HL-60/S4 (cell line): ENCODE results near the gene GLDN.

Experiments
- in situ Hi-C: fragments of 300-500 bp; cut with MboI; formaldehyde crosslinking; loops from 2 replicates; pipeline ENCODE4 v1.14.3; 2022; ENCODE audit warnings: low sequenced_read_pairs

Gene GLDN

GRCh38 chr15:51355096-51355495, 13.6 kb downstream of the GLDN start:
- in situ Hi-C loops, result no loop called here

GRCh38 chr15:51356147-51356546, 14.7 kb downstream of the GLDN start:
- in situ Hi-C loops, result no loop called here

GRCh38 chr15:51356983-51357382, 15.5 kb downstream of the GLDN start:
- in situ Hi-C loops, result no loop called here

GRCh38 chr15:51359981-51360380, 18.5 kb downstream of the GLDN start:
- in situ Hi-C loops, result no loop called here

- in situ Hi-C loops, result no loop called here
These were observed 21.9 kb downstream of the GLDN start for GRCh38 chr15:51363383-51363782.

GRCh38 chr15:51365417-51365816, 24.0 kb downstream of the GLDN start:
- in situ Hi-C loops, result no loop called here

- in situ Hi-C loops, result no loop called here
These were observed 24.6 kb downstream of the GLDN start for GRCh38 chr15:51366071-51366470.

GRCh38 chr15:51366920-51367319, 25.5 kb downstream of the GLDN start:
- in situ Hi-C loops, result no loop called here

GRCh38 chr15:51367322-51367976, 26.0 kb downstream of the GLDN start:
- in situ Hi-C loops, result no loop called here

GRCh38 chr15:51368307-51368706, 26.9 kb downstream of the GLDN start:
- in situ Hi-C loops, result no loop called here

- in situ Hi-C loops, result no loop called here
These were observed 27.4 kb downstream of the GLDN start for GRCh38 chr15:51368751-51369450.

- in situ Hi-C loops, result no loop called here
These were observed 28.0 kb downstream of the GLDN start for GRCh38 chr15:51369451-51369761.

- in situ Hi-C loops, result no loop called here
These were observed 29.8 kb downstream of the GLDN start for GRCh38 chr15:51371266-51371665.

- in situ Hi-C loops, result no loop called here
These were observed 32.7 kb downstream of the GLDN start for GRCh38 chr15:51374131-51374530.

GRCh38 chr15:51375966-51376640, 34.6 kb downstream of the GLDN start:
- in situ Hi-C loops, result loop anchor here (5.0 kb wide), 1 partner anchor 79 kb away; no protein-coding TSS in a partner anchor

GRCh38 chr15:51377038-51377786, 35.8 kb downstream of the GLDN start:
- in situ Hi-C loops, result loop anchor here (5.0 kb wide), 1 partner anchor 80 kb away; no protein-coding TSS in a partner anchor

GRCh38 chr15:51378406-51378805, 37.0 kb downstream of the GLDN start:
- in situ Hi-C loops, result loop anchor here (5.0 kb wide), 1 partner anchor 81 kb away; no protein-coding TSS in a partner anchor

GRCh38 chr15:51379390-51379789, 37.9 kb downstream of the GLDN start:
- in situ Hi-C loops, result loop anchor here (5.0 kb wide), 1 partner anchor 82 kb away; no protein-coding TSS in a partner anchor

GRCh38 chr15:51380999-51381806, 39.7 kb downstream of the GLDN start:
- in situ Hi-C loops, result loop anchor here (10.0 kb wide), 1 partner anchor 106 kb away; no protein-coding TSS in a partner anchor

GRCh38 chr15:51382787-51383186, 41.3 kb downstream of the GLDN start:
- in situ Hi-C loops, result loop anchor here (10.0 kb wide), 1 partner anchor 108 kb away; no protein-coding TSS in a partner anchor
